H1 (cell line): ENCODE results near the gene CANT1. TPM values are rescaled to one million over a fixed set of nuclear protein-coding genes. Genes with fewer than 3 reads are reported as not detected.
A peak's percentile ranks its signal among the peaks of the same experiment; 100 is the strongest.

Source experiments
- CTCF ChIA-PET: fragments of 300-600 bp; sonication (Branson Sonifier 250); formaldehyde crosslinking; loops from one replicate; lab custom pipeline; 2021; ENCODE audit not compliant: partially characterized antibody; lab: Charles Lee
- POLR2A ChIA-PET: fragments of 300-600 bp; sonication (Branson Sonifier 250); formaldehyde crosslinking; loops from one replicate; lab custom pipeline; 2021; ENCODE audit warnings: inconsistent platforms; ENCODE audit not compliant: partially characterized antibody; lab: Charles Lee
- DNase-seq, 2 experiments: peaks; one replicate each; pipeline versions ENCODE4 v3.0.0 to v3.0.0-alpha.2; 2010 to 2022; ENCODE audit warnings: low spot score in 2 of 2, low read depth in 1 of 2, mixed read lengths in 1 of 2
- FAIRE-seq: peaks from 2 replicates; lab custom pipeline; 2011; peaks lifted over from hg19 to GRCh38; lab: Jason Lieb, UNC
- H2AFZ ChIP-seq: 2 replicates; pipeline ENCODE4 v1.8.1; 2012; ENCODE audit warnings: low read length, inconsistent platforms
- H2AK5ac ChIP-seq: 2 replicates; pipeline ENCODE4 v1.6.1; 2013; ENCODE audit warnings: low read depth, low read length
- H2BK120ac ChIP-seq: replicated peaks from 2 replicates; pipeline ENCODE3; 2013; ENCODE audit warnings: low read depth, low read length, inconsistent platforms
- H2BK12ac ChIP-seq: 2 replicates; pipeline ENCODE4 v1.6.1; 2013; ENCODE audit warnings: low read depth, low read length
- H2BK15ac ChIP-seq: 2 replicates; pipeline ENCODE4 v1.6.1; 2013; ENCODE audit warnings: low read length
- H2BK20ac ChIP-seq: 2 replicates; pipeline ENCODE4 v1.6.1; 2013; ENCODE audit warnings: low read length
- H2BK5ac ChIP-seq: 2 replicates; pipeline ENCODE4 v1.6.1; 2013; ENCODE audit warnings: low read depth, low read length
- H3K14ac ChIP-seq: 2 replicates; pipeline ENCODE4 v1.6.1; 2013; ENCODE audit warnings: inconsistent platforms; ENCODE audit not compliant: insufficient read length
- H3K18ac ChIP-seq: 2 replicates; pipeline ENCODE4 v1.6.1; 2013; ENCODE audit warnings: low read length; ENCODE audit errors: extremely low read depth
- H3K23ac ChIP-seq: 2 replicates; pipeline ENCODE4 v1.6.1; 2013; ENCODE audit warnings: inconsistent platforms; ENCODE audit not compliant: insufficient read length
- H3K23me2 ChIP-seq: 2 replicates; pipeline ENCODE4 v1.6.1; 2013; ENCODE audit warnings: low read depth, low read length
- H3K27ac ChIP-seq: 2 replicates; pipeline ENCODE4 v1.6.1; 2011; ENCODE audit warnings: low read depth, low read length, inconsistent platforms
- H3K27me3 ChIP-seq, 4 experiments: replicated peaks in 1 of 4; 1 replicate in 1 of 4; 2 replicates in 3 of 4; pipeline versions ENCODE4 v1.6.1 to v1.8.1; 2011 to 2013; ENCODE audit warnings: low read length in 3 of 4, mild to moderate bottlenecking in 3 of 4, inconsistent platforms in 2 of 4, mixed read lengths in 2 of 4, moderate library complexity in 1 of 4; ENCODE audit not compliant: control insufficient read depth in 3 of 4, insufficient read depth in 3 of 4; ENCODE audit errors: extremely low read depth in 1 of 4
- H3K36me3 ChIP-seq, 4 experiments: 2 replicates each; pipeline versions ENCODE4 v1.6.1 to v1.8.1; 2011 to 2013; ENCODE audit warnings: mild to moderate bottlenecking in 4 of 4, low read length in 3 of 4, moderate library complexity in 2 of 4, control low read depth in 1 of 4, inconsistent platforms in 1 of 4; ENCODE audit not compliant: insufficient read depth in 4 of 4, control insufficient read depth in 2 of 4
- H3K4ac ChIP-seq: replicated peaks from 2 replicates; pipeline ENCODE3; 2013; ENCODE audit warnings: low read length, low read depth, mixed read lengths, inconsistent platforms; ENCODE audit not compliant: insufficient read length
- H3K4me1 ChIP-seq, 4 experiments: replicated peaks in 1 of 4; 1 replicate in 1 of 4; 2 replicates in 3 of 4; pipeline versions ENCODE4 v1.6.1 to v1.8.1; 2011 to 2013; ENCODE audit warnings: low read length in 3 of 4, inconsistent platforms in 2 of 4, mixed read lengths in 1 of 4; ENCODE audit not compliant: insufficient read depth in 4 of 4, control insufficient read depth in 3 of 4
- H3K4me2 ChIP-seq, 2 experiments: 2 replicates each; pipeline versions ENCODE4 v1.6.1 to v1.8.1; 2011 to 2013; ENCODE audit warnings: low read depth in 2 of 2, low read length in 2 of 2, control low read depth in 1 of 2, inconsistent platforms in 1 of 2, mild to moderate bottlenecking in 1 of 2; ENCODE audit not compliant: insufficient read depth in 1 of 2
- H3K4me3 ChIP-seq, 4 experiments: fragments of 200-600, 300-600 bp in 1 of 4; sonication (generic), shearing (Covaris generic), sonication (Bioruptor Twin) in 1 of 4; 2 replicates each; pipeline versions ENCODE4 v1.5.1 to v1.8.1; 2011 to 2016; ENCODE audit warnings: low read length in 4 of 4, low read depth in 3 of 4, control low read depth in 2 of 4, inconsistent platforms in 2 of 4, mild to moderate bottlenecking in 2 of 4, mixed read lengths in 1 of 4, moderate library complexity in 1 of 4; ENCODE audit not compliant: insufficient read depth in 2 of 4; ENCODE audit errors: extremely low read depth in 1 of 4
- H3K56ac ChIP-seq: replicated peaks from 2 replicates; pipeline ENCODE3; 2013; ENCODE audit warnings: low read depth, mild to moderate bottlenecking, mixed read lengths, low read length, inconsistent platforms; ENCODE audit not compliant: insufficient read length
- H3K79me1 ChIP-seq: 2 replicates; pipeline ENCODE4 v1.6.1; 2013; ENCODE audit warnings: low read depth, low read length, control low read depth
- H3K79me2 ChIP-seq, 2 experiments: 2 replicates each; pipeline versions ENCODE4 v1.6.1 to v1.8.1; 2012 to 2013; ENCODE audit warnings: low read length in 2 of 2, mild to moderate bottlenecking in 2 of 2, inconsistent platforms in 1 of 2; ENCODE audit not compliant: insufficient read depth in 2 of 2, control insufficient read depth in 1 of 2
- H3K9ac ChIP-seq, 4 experiments: replicated peaks in 1 of 4; 1 replicate in 1 of 4; 2 replicates in 3 of 4; pipeline versions ENCODE4 v1.6.1 to v1.8.1; 2011 to 2013; ENCODE audit warnings: low read depth in 3 of 4, low read length in 3 of 4, control low read depth in 2 of 4, mild to moderate bottlenecking in 2 of 4, moderate library complexity in 2 of 4, inconsistent platforms in 1 of 4; ENCODE audit errors: extremely low read depth in 1 of 4
- H3K9me3 ChIP-seq, 2 experiments: 2 replicates each; pipeline versions ENCODE4 v1.6.1 to v1.8.1; 2012 to 2013; ENCODE audit warnings: mild to moderate bottlenecking in 2 of 2, moderate library complexity in 2 of 2, control low read depth in 1 of 2, inconsistent platforms in 1 of 2, low read depth in 1 of 2, low read length in 1 of 2, mixed read lengths in 1 of 2; ENCODE audit not compliant: insufficient read depth in 2 of 2
- H4K20me1 ChIP-seq, 2 experiments: replicated peaks in 1 of 2; 2 replicates each; pipeline versions ENCODE3 to v1.8.1; 2011 to 2013; ENCODE audit warnings: inconsistent platforms in 2 of 2, low read length in 2 of 2, mild to moderate bottlenecking in 1 of 2; ENCODE audit not compliant: insufficient read depth in 2 of 2, control insufficient read depth in 1 of 2
- H4K5ac ChIP-seq: 2 replicates; pipeline ENCODE4 v1.6.1; 2013; ENCODE audit warnings: low read length, low read depth, mixed read lengths, inconsistent platforms; ENCODE audit not compliant: insufficient read length
- H4K8ac ChIP-seq: 2 replicates; pipeline ENCODE4 v1.8.0; 2013; ENCODE audit warnings: mild to moderate bottlenecking, moderate library complexity, low read length, inconsistent platforms; ENCODE audit not compliant: insufficient read depth; ENCODE audit errors: extremely low read depth
- H4K91ac ChIP-seq: replicated peaks from 2 replicates; pipeline ENCODE3; 2013; ENCODE audit warnings: low read length, mixed read lengths, inconsistent platforms; ENCODE audit not compliant: insufficient read length
- CBX8 ChIP-seq: fragments of 300-800, 300-1000 bp; sonication (generic); IDR thresholded peaks from 2 replicates; pipeline ENCODE4 v1.7.1; 2016; ENCODE audit warnings: low read depth, low read length, borderline replicate concordance
- NRF1 ChIP-seq: IDR thresholded peaks from 2 replicates; pipeline ENCODE4 v1.6.1; 2011; ENCODE audit warnings: mild to moderate bottlenecking, low read depth, low read length, improper control_type of control experiment
- SP1 ChIP-seq: IDR thresholded peaks from 2 replicates; pipeline ENCODE4 v1.6.1; 2011; ENCODE audit warnings: low read depth, low read length
- TEAD4 ChIP-seq: IDR thresholded peaks from 2 replicates; pipeline ENCODE4 v1.6.1; 2012; ENCODE audit warnings: low read depth, low read length, inconsistent platforms, mixed read lengths
- WGBS, 2 experiments: shearing (Covaris generic) in 1 of 2; methylation state at CpG; one replicate each; pipeline versions ENCODE4 v1.1.6 to v1.1.7; 2013 to 2015; ENCODE audit warnings: low lambda C conversion rate in 2 of 2, mixed read lengths in 2 of 2, inconsistent platforms in 1 of 2, low coverage in 1 of 2, missing lambda C conversion rate in 1 of 2; ENCODE audit not compliant: insufficient replicate concordance in 2 of 2, insufficient coverage in 1 of 2, insufficient read length in 1 of 2; ENCODE audit errors: extremely low coverage in 1 of 2, missing lambda C conversion rate in 1 of 2; 5-methylcytosine and 5-hydroxymethylcytosine counted together
- polyA plus RNA-seq, 7 experiments: library from polyadenylated mRNA; depleted of rRNA in 3 of 7; stranded (reverse) in 5 of 7; unstranded in 2 of 7; fragments of >200 nt in 5 of 7; fragments of 200-250 nt in 2 of 7; gene quantifications; 1 replicate in 5 of 7; 2 replicates in 1 of 7; 4 replicates in 1 of 7; pipeline versions ENCODE4 v1.2.1 to v1.2.3, GENCODE V29; 2011 to 2013; ENCODE audit warnings: missing spikeins in 2 of 7, mixed read lengths in 2 of 7
- total RNA-seq: library from RNA; stranded (reverse); fragmentation: NEBNext Ultra II Directional; extraction: Animal tissue kit (Norgen Biotek cat#: 25700); gene quantifications from 2 replicates; pipeline ENCODE4 v1.2.1, GENCODE V29; 2021

Gene CANT1
- total and polyA plus RNA-seq, 2 of the 8 experiments (the other 6 are each of a cell fraction or from before 2014, with no cell fraction given), result 23.0 to 32.6 TPM

GRCh38 chr17:79017546-79018369 is 8.2 kb upstream of the CANT1 start:
- H3K4me1 ChIP-seq, result no peaks in the 10 kb centered on the region
- no peak overlapping the region for H3K4me3 ChIP-seq
- ChIA-PET CTCF (interaction anchor here (0.8 to 8.0 kb wide), 4 partner anchors 12 to 28 kb away, joined by 3 to 56 read pairs (median 4); no protein-coding TSS in a partner anchor), POLR2A (no interaction called here)
- H3K79me2 ChIP-seq, result no peaks in the 10 kb centered on the region
- H3K27me3 ChIP-seq, result peaks cover 4 to 29% (median 19%) of the 10 kb centered on the region in 4 experiments
- H3K23me2 ChIP-seq, result no peaks in the 10 kb centered on the region
- no peaks in the 10 kb centered on the region for H3K36me3 ChIP-seq
- H2BK15ac ChIP-seq, result no peak overlapping the region
- no peak overlapping the region for H4K5ac ChIP-seq
- no peak overlapping the region for H3K4me2 ChIP-seq
- H2BK12ac ChIP-seq, result no peak overlapping the region
- H2BK20ac ChIP-seq, result no peak overlapping the region
- H3K18ac ChIP-seq, result no peak overlapping the region
- H4K20me1 ChIP-seq, result no peaks in the 10 kb centered on the region
- no peaks in the 10 kb centered on the region for H3K79me1 ChIP-seq
- no peak overlapping the region for H2BK5ac ChIP-seq
- no peak overlapping the region for H4K8ac ChIP-seq
- H4K91ac ChIP-seq, result no peak overlapping the region
- no peak overlapping the region for H2BK120ac ChIP-seq
- FAIRE-seq, result no peak
- no peak overlapping the region for H3K56ac ChIP-seq
- H3K27ac ChIP-seq, result no peak overlapping the region
- H3K9ac ChIP-seq, result no peak overlapping the region
- no peak overlapping the region for H3K23ac ChIP-seq
- WGBS, 2 experiments, result 58% methylated on average over 4 of the region's 6 CpGs; no CpG with 5 or more reads in 1 of the 2 experiments
- no peak overlapping the region for H3K14ac ChIP-seq
- H3K9me3 ChIP-seq, result peaks cover 25 to 29% of the 10 kb centered on the region in 2 experiments
- H3K4ac ChIP-seq, result no peak overlapping the region
- DNase-seq, result no peak
- H2AK5ac ChIP-seq, result no peak overlapping the region
- H2AFZ ChIP-seq, result no peak overlapping the region
- no peak for TF ChIP-seq NRF1
- TF ChIP-seq SP1, result peak; percentile 26; the same call in 1 of the 2 replicates
- peak; percentile 59; the same call in 1 of the 2 replicates for TF ChIP-seq TEAD4
- TF ChIP-seq CBX8, result no peak
